HG03135 (cell line): ENCODE data around the gene BLACAT1.

ENCODE experiments used
- ATAC-seq: cut with Tn5 transposase; IDR thresholded peaks from one replicate; pipeline ENCODE4 v1.9.1; 2021; ENCODE audit warnings: mild to moderate bottlenecking, moderate library complexity; ENCODE audit not compliant: unreplicated experiment

BLACAT1 gene

GRCh38 chr1:205456868-205457745 is 1.3 kb upstream of the BLACAT1 start:
- ATAC-seq: no peak

GRCh38 chr1:205456383-205456867 is 580 bp upstream of the BLACAT1 start:
- ATAC-seq: no peak

GRCh38 chr1:205454903-205455335 is 926 bp downstream of the BLACAT1 start:
- ATAC-seq: no peak

GRCh38 chr1:205453466-205453865 is 2.4 kb downstream of the BLACAT1 start:
- no peak for ATAC-seq

GRCh38 chr1:205452933-205453332 is 2.9 kb downstream of the BLACAT1 start:
- no peak for ATAC-seq

DNA sequence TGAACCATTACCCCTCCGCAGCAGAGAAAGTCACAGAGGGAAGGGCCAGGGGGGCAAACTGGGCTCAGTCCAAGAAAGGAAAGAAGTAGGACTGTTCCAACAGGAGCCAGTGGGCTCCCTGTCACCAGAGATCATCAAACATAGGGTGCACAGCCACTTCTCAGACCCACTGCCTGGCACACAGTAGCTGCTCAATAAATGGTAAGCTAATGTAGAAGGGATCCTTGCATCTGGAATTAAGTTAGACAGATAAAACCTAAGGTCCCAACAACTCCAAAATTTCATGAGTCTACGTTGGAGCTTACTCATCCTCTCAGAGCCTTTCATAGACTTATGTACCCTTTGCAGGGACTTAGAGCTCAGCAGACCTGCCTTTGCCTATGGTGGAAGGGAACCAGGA is 3.5 kb downstream of the BLACAT1 start:
- ATAC-seq: no peak

GRCh38 chr1:205451759-205452164 is 4.1 kb downstream of the BLACAT1 start:
- no peak for ATAC-seq

DNA sequence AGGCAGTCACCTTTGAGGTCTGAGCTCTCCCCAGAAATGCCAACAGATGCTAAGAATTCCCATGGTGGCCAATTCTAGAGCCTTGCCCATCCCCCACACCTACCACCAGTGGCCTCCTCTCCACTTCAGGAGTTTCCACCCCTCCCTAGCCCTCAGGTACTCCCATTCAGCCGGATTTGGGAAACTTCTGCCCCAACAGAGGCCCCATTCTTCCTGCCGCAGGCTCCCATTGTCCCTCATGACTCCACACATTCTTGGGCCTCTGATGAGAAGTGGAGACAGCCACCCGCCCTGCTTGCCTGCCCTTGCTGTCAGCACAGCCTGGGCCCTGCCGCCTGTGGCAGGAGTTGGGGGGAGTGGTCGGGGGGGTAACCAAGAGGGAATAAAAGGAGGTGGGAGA is 4.6 kb downstream of the BLACAT1 start:
- ATAC-seq: no peak

GRCh38 chr1:205450448-205450847 is 5.4 kb downstream of the BLACAT1 start:
- ATAC-seq: no peak

DNA sequence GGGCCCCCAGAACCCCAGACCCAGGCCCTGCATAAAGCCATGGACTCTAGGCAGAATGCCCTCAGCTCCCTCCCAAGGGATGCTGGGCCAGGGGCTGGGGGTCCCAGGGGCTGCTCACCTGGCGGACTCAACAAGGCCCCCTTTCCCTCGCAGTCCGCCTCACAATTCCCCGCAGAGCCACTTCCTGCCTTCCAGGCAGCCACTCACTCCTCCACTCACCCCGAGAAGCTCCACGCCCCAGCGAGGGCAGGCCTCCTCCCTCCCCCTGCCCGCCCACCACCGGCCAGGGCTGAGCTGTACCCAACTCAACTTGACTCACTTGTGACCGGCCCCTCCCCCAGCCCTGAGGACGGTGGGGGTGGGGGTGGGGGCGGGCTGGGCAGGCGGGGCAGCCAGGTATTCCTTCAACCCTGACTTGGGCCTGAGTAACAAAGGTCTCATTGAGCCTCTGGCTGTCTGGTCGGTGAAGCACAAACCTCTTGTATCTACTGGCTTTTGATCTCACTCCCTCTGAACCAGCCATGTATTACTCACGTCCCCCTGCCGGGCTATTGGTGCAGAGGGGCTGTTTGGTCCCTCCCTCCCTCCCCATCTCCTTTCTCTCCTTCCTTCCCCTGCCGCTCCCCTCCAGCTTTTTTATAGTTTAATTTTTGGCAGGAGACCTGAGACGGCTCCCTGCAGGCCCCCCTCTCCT is 5.9 kb downstream of the BLACAT1 start:
- no peak for ATAC-seq

DNA sequence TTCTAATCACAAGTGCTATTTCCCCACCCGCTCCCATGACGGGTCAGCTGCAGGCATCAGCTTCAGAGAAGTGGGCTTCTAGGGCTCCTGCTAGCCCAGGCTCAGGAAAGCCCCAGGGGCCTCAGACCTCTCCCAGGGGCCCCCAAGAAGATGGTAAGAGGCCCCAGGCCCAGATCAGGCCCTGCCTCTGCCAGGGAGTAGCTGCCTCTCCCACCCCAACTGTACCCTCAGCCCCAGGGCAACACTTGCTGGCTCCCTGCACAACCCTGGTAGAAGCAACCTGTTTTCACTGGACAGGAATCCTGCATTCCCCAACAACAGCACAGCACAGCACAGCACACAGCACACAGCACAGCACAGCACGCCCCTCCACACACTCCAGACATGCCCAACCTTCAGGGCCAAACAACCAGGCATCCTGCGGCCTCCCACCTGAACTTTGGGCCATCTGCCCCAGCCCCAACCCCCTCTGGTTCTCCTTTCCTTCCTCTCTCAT is 6.5 kb downstream of the BLACAT1 start:
- no peak for ATAC-seq

DNA sequence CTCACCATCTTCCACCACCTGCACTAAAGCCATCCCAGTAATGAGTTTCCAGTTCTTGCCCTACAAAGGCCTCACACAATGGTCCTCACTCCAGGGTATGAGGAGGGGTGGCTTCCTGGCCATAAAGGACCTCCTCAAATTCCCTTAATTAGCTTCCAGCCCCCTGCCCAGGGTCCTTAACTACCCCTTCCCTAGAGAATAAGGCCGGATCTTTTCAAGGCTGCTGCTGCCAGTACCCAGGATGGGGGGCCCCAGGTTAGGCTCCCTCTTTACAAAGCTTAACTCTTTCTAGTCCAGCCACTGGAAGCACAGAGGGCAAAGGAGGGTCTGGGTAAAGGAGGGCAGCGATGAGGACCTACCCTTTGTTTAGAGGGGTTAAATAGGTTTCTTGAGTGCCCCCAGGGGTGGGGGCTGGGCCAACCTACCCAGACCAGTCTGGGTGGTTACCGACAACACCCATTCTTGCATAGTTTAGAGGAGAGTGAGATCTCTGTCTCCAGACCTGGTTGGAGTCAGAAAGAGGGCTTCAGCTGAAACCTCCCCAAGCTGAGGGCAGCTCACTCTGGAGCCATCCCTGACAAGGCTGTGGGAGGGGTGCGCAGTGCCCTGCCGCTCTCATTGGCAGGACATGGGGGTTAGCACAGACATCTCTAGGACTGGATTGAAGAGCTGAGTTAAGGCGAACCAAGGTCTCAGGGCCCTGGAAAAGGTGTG is 7.1 kb downstream of the BLACAT1 start:
- no peak for ATAC-seq

DNA sequence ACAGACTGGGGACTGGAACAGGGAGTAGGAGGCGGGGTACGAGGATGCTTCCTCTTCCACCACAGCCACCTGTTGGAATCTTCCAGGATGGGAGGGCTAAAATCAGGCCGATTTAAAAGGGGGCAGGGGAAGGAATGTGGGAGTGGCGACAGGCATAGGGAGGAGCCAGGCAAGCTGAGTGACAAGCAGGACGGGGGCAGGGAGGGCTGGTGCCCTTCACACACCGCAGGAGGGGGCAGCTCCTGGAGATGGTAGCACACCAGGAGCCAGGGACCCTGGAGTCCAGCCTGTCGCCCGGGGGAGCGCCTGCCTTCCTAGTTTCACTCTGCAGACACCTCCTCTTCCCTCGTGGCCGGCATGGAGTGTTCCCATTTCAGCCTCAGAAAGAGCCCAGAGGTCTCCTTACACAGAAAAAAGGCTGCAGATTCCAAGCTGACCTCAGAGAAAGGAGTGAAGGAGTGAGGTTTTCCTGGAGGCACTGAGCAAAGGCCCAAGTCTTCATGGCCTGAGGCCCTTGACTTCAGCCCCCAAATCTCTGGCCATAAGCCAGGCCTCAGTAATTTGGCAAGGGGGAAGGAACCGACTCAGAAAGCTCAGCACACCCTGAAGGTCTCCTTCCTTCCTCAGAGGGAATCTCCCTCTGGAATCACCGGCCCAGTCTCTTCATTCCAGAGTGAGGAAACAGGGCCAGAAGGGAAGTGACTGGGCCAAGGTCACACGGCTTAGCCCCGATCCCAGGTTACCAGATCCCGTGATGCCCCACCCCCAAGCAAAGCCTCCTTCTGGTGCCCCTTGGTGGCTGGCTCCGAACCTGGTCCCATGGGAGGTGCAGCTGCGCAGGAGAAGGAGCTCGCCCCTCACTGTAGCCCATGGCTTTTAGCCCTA is 8.1 kb downstream of the BLACAT1 start:
- ATAC-seq: no peak

DNA sequence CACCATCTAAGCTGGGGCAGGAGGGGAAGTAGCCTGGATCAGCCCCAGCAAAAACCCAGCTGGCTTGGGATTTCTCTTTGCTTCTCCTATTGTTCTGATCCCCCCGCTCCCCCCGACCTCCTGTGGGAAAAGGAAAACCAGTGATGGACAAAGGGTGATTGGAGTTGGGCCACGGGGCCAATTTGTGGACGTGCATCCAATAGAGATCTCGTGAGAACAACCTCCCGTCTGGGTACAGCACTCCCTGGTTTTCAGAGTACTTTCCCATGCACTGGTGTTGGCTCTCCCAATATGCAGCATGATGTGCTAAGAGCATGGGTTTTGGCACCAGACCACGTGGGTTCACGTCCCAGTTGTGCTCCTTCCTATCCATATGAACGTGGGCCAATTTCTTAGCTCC is 9.0 kb downstream of the BLACAT1 start:
- no peak for ATAC-seq

DNA sequence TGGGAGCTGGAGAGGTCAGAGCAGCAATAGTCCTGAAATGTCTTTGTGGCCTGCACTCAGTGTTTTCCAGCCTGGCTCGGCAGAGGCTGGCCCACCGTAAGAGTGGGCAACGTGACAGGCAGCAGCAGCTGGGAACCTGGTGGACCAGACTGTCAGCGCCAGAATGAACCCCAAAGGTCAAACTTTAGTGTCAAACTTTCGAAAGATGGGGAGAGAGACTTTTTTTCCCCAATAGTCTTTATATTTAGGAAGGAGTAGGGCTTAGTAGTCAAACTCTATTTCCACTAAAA is 10.3 kb downstream of the BLACAT1 start:
- ATAC-seq: no peak

DNA sequence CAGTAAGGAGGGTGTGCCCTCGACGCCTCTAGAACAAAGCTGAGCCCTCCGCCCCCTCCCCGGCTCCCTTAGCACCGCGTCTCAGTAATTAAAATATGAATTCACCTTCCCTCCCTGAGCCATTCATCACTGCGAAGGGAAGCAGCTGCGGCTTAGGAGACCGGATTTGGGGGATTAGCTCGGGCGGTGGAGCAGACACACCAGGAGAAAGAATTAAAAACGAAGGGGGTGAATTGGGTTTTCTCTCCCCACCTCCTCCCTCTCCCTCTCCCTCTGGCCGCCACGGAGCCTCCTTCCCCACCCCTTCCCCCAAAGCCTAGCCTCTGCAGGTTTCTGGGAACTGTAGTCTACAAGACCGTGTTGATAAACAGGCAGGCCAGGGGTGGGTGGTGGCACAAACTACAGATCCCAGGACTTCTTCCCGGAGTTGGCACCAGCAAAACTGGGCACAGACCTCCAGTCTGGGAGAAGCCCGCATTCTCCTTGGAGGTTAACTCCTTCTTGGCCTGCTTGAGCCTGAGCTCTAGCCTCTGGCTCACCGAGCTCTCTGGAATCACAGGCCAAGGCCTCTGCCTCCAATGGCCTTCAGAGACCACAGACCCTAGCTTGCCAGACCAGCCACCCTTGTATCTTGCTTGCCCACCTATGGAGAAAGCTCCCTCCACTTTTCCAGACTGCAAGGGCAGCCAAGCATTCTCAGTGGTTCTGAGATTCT is 10.8 kb downstream of the BLACAT1 start:
- ATAC-seq: no peak

DNA sequence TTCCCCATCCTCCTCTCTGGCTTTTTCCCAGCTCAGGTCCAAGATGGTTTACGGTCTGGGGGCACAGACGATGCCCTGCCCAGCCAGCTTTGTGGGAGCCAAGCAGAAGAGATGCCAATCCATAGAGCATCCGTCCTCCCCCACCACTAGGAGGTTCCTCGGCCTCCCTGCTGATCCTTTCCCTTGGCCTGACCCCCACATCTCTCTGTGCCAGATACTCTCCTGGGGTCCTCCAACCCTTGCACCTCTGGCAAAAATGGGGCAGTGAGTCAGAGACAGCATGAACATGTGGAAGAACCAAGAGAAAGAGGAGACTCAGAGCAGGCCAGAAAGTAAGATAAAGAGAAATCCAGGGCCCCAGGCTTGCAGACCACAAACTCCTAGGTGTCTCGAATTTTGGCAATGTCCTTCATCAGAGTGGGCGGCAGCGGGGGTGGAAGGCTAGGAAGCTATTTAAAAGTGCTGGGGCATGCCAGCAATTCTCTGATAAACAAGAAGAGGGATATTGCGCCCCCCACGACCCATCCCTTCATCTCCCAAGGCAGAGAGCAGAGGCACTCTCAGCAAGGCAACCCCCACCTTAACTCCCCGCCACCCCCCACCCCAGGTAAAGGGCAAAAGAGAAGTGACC is 11.4 kb downstream of the BLACAT1 start:
- no peak for ATAC-seq

GRCh38 chr1:205443585-205444299 is 12.1 kb downstream of the BLACAT1 start:
- ATAC-seq: no peak
